ENCODE results near the gene RFFL.

RFFL gene

DNA sequence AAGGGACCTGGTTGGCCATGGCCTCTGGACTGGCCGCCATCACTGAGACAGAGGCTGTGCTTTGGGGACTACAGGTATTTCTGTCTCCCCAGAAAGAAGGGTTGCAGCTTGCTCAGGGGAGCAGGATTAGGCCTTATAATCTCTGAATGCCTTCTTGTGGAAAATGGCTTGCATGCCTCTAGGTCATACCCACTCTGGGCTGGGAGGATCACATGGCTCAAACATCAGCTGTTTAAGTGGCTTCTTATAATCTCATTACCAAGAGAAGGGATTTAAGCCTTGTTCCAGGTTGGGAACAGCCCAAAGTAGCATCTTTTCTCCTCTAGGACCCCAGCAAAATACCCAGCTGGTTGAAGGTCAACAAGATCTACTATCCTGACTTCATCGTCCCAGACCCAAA, 64.1 kb downstream of the RFFL start:
- DNase-seq (ENCODE audit: extremely low read depth, insufficient read length), result no peak
- peaks cover 35% of the 10 kb centered on the region for H3K36me3 ChIP-seq (ENCODE audit: control insufficient read depth, insufficient read depth, low read length)
- no peak overlapping the region for H3K4me3 ChIP-seq (replicated peaks; ENCODE audit: low read depth, low read length)
- TF ChIP-seq, protein P1, sequence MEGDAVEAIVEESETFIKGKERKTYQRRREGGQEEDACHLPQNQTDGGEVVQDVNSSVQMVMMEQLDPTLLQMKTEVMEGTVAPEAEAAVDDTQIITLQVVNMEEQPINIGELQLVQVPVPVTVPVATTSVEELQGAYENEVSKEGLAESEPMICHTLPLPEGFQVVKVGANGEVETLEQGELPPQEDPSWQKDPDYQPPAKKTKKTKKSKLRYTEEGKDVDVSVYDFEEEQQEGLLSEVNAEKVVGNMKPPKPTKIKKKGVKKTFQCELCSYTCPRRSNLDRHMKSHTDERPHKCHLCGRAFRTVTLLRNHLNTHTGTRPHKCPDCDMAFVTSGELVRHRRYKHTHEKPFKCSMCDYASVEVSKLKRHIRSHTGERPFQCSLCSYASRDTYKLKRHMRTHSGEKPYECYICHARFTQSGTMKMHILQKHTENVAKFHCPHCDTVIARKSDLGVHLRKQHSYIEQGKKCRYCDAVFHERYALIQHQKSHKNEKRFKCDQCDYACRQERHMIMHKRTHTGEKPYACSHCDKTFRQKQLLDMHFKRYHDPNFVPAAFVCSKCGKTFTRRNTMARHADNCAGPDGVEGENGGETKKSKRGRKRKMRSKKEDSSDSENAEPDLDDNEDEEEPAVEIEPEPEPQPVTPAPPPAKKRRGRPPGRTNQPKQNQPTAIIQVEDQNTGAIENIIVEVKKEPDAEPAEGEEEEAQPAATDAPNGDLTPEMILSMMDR (IDR thresholded peaks at IDR 0.05; ENCODE audit: insufficient read depth, low read length, poor library complexity, severe bottlenecking), result no peak
- H3K27me3 ChIP-seq (replicated peaks; ENCODE audit: control insufficient read depth, insufficient read depth, low read length), result no peaks in the 10 kb centered on the region

DNA sequence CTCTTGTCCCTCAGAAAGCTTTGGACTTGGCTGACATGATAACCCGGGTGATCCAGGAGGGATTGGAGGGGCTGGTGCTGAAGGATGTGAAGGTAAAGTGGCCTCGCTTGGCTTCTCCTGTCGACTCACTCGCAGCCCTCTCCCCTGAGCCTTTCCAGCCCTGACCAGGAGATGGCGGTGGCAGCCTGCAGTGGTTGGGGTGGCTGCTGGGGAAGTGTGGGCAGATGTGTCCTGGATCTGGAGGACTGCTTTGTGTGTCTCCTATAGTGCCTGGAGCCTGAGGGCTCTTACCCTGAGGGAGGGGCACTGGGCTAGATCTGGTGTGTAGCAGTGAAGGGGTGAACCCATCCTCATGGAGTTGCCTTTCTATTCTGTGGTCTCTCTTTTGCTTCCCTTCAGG, 65.3 kb downstream of the RFFL start:
- H3K36me3 ChIP-seq (ENCODE audit: control insufficient read depth, insufficient read depth, low read length), result peaks cover 37% of the 10 kb centered on the region
- H3K27me3 ChIP-seq (replicated peaks; ENCODE audit: control insufficient read depth, insufficient read depth, low read length), result no peaks in the 10 kb centered on the region
- DNase-seq (ENCODE audit: extremely low read depth, insufficient read length), result peak; percentile 68
- no peak overlapping the region for H3K4me3 ChIP-seq (replicated peaks; ENCODE audit: low read depth, low read length)
- TF ChIP-seq, protein P1 (IDR thresholded peaks at IDR 0.05; ENCODE audit: insufficient read depth, low read length, poor library complexity, severe bottlenecking), result peak; percentile 95

DNA sequence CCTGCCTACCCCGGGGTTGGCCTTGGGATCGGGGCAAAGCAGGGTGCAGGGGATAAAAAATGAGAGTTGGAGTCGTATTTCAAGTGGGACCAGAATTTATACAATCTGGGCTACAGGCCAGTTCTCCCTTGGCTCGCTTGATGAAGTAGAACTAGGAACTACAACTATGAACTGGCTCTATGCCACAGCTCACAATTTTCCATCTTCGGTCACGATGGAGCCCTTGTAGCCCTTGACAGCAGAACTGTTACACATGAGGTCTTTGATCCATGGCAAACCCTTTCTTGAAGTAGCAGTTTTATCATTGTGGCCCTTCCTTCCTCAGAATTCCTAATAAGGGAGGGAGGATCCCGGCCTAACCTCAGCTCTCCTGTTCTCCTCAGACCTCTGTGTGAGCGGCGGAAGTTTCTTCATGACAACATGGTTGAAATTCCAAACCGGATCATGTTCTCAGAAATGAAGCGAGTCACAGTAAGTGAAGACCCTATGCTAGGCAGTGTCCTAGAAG, 66.1 kb downstream of the RFFL start:
- DNase-seq (ENCODE audit: extremely low read depth, insufficient read length), result no peak
- Histone ChIP-seq H3K36me3 (ENCODE audit: control insufficient read depth, insufficient read depth, low read length) (peaks cover 37% of the 10 kb centered on the region), H3K27me3 (replicated peaks; ENCODE audit: control insufficient read depth, insufficient read depth, low read length) (no peaks in the 10 kb centered on the region), H3K4me3 (replicated peaks; ENCODE audit: low read depth, low read length) (no peak overlapping the region)
- TF ChIP-seq, protein P1 (IDR thresholded peaks at IDR 0.05; ENCODE audit: insufficient read depth, low read length, poor library complexity, severe bottlenecking), result no peak

DNA sequence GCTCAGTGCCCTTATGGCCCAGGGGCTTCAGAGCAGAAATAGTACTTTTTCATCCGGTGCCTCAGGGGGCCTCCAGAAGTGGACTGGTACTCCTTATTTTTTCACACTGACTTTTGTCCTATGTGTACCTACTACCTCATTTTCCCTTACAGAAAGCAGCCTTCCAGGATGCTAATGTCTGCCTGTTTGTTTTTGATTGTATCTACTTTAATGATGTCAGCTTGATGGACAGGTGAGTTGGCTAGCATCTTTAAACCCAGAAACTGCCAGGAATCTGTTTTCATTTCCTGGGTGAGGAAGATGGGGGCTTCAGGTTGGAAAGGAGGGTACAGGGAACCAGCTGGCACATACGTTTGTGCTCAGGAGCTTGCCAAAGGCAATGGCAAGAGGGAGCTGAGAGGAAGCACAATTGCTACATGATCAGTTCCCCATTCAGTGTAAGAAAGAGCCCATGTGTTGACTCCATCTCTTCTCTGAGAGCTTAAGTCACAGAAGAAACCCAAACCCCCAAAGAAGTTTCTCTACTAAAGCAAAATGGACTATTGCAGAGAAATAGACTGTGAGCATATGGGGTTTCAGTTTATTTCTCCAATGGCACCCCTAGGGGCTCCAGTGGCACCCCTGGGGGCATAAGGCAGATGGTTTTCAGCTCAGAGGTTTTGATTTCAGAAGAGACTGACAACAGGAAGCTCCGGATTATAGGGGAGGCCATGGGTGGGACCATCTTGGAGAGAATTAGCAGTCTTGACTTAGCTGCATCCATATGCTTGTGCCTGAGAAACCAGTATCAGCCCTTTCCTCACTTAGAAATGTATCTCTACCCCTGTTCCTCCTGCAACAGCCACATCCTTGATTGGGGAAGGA, 66.9 kb downstream of the RFFL start:
- Histone ChIP-seq H3K4me3 (replicated peaks; ENCODE audit: low read depth, low read length) (no peak overlapping the region), H3K27me3 (replicated peaks; ENCODE audit: control insufficient read depth, insufficient read depth, low read length) (no peaks in the 10 kb centered on the region), H3K36me3 (ENCODE audit: control insufficient read depth, insufficient read depth, low read length) (peaks cover 37% of the 10 kb centered on the region)
- TF ChIP-seq, protein P1 (IDR thresholded peaks at IDR 0.05; ENCODE audit: insufficient read depth, low read length, poor library complexity, severe bottlenecking), result no peak
- DNase-seq (ENCODE audit: extremely low read depth, insufficient read length), result no peak

DNA sequence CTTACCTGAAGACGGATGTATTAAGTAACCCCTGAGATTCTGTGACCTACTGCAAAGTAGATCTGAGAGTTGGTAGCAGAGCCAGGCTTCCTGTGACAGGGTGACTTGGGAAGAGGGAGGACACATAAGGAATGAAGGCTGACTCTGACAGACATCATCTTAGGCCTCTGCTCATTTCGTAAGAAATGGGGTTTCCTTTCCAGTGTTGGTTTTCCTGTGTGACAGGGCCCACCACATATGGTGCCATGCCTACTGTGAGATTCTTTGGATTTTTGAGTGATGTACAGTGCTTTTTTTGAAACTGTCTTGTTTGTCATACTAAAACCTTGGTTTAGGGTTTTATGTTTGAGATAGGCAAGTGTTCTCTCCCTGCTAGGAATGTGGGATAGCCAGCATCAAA, 70.5 kb downstream of the RFFL start:
- no peaks in the 10 kb centered on the region for H3K27me3 ChIP-seq (replicated peaks; ENCODE audit: control insufficient read depth, insufficient read depth, low read length)
- no peak overlapping the region for H3K4me3 ChIP-seq (replicated peaks; ENCODE audit: low read depth, low read length)
- TF ChIP-seq, protein P1 (IDR thresholded peaks at IDR 0.05; ENCODE audit: insufficient read depth, low read length, poor library complexity, severe bottlenecking), result no peak
- DNase-seq (ENCODE audit: extremely low read depth, insufficient read length), result no peak
- peaks cover 31% of the 10 kb centered on the region for H3K36me3 ChIP-seq (ENCODE audit: control insufficient read depth, insufficient read depth, low read length)

Measured in GM06990 (cell line).